ENCODE measurements around the gene RFTN1. TPM values are rescaled to one million over a fixed set of nuclear protein-coding genes. Genes with fewer than 3 reads are reported as not detected.
A peak's percentile ranks its signal among the peaks of the same experiment; 100 is the strongest.

Gene RFTN1
- total and polyA plus RNA-seq, 3 donors from 2014 or later: 20.8 to 25.7 (median 22.2) TPM

GRCh38 chr3:16427103-16427965, 86.2 kb downstream of the RFTN1 start:
- H3K4me1 ChIP-seq: no peaks in the 10 kb centered on the region
- intact Hi-C loops (cut with DNase I; ENCODE audit: low total_unique reads): no loop called here
- no peak for TF ChIP-seq POLR2A (IDR thresholded peaks at IDR 0.05)
- TF ChIP-seq, protein P1, sequence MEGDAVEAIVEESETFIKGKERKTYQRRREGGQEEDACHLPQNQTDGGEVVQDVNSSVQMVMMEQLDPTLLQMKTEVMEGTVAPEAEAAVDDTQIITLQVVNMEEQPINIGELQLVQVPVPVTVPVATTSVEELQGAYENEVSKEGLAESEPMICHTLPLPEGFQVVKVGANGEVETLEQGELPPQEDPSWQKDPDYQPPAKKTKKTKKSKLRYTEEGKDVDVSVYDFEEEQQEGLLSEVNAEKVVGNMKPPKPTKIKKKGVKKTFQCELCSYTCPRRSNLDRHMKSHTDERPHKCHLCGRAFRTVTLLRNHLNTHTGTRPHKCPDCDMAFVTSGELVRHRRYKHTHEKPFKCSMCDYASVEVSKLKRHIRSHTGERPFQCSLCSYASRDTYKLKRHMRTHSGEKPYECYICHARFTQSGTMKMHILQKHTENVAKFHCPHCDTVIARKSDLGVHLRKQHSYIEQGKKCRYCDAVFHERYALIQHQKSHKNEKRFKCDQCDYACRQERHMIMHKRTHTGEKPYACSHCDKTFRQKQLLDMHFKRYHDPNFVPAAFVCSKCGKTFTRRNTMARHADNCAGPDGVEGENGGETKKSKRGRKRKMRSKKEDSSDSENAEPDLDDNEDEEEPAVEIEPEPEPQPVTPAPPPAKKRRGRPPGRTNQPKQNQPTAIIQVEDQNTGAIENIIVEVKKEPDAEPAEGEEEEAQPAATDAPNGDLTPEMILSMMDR (IDR thresholded peaks at IDR 0.05): no peak

GRCh38 chr3:16426665-16427064, 86.8 kb downstream of the RFTN1 start:
- DNase-seq: no peak
- TF ChIP-seq, protein P1 (IDR thresholded peaks at IDR 0.05): no peak
- no peak for TF ChIP-seq POLR2A (IDR thresholded peaks at IDR 0.05)
- Histone ChIP-seq H3K4me3 (no peak overlapping the region), H3K36me3 (ENCODE audit: low read depth, missing control alignments) (no peaks in the 10 kb centered on the region), H3K27ac (peak overlapping the region in 1 of 2 donors; percentile 47), H3K27me3 (no peaks in the 10 kb centered on the region), H3K9me3 (no peaks in the 10 kb centered on the region), H3K4me1 (no peaks in the 10 kb centered on the region)
- intact Hi-C loops (cut with DNase I; ENCODE audit: low total_unique reads): no loop called here
- WGBS, 2 donors: 75 to 88% methylated on average over 2 of the region's 2 CpGs

More at GRCh38 chr3:16427103-16427965, 86.2 kb downstream of the RFTN1 start:
- no peak overlapping the region for H3K4me3 ChIP-seq
- H3K27me3 ChIP-seq: no peaks in the 10 kb centered on the region
- peak; percentile 62 for DNase-seq
- WGBS, 2 donors: 56 to 67% methylated on average over 5 of the region's 5 CpGs
- no peaks in the 10 kb centered on the region for H3K36me3 ChIP-seq (ENCODE audit: low read depth, missing control alignments)
- no peaks in the 10 kb centered on the region for H3K9me3 ChIP-seq
- H3K27ac ChIP-seq: peak overlapping the region in 1 of 2 donors; percentile 47

GRCh38 chr3:16426029-16426400, 87.5 kb downstream of the RFTN1 start:
- TF ChIP-seq, protein P1 (IDR thresholded peaks at IDR 0.05): no peak
- TF ChIP-seq POLR2A (IDR thresholded peaks at IDR 0.05): no peak
- H3K27ac ChIP-seq: no peak overlapping the region
- DNase-seq: no peak
- no peaks in the 10 kb centered on the region for H3K27me3 ChIP-seq
- intact Hi-C loops (cut with DNase I; ENCODE audit: low total_unique reads): no loop called here
- no peaks in the 10 kb centered on the region for H3K4me1 ChIP-seq
- no peak overlapping the region for H3K4me3 ChIP-seq
- no peaks in the 10 kb centered on the region for H3K9me3 ChIP-seq
- H3K36me3 ChIP-seq (ENCODE audit: low read depth, missing control alignments): no peaks in the 10 kb centered on the region
- WGBS, 2 donors: 83 to 90% methylated on average over 13 of the region's 13 CpGs

- no peak overlapping the region for H3K27ac ChIP-seq
- intact Hi-C loops (cut with DNase I; ENCODE audit: low total_unique reads): no loop called here
Measured at GRCh38 chr3:16425398-16426028, 88.0 kb downstream of the RFTN1 start.

More at GRCh38 chr3:16425398-16426028, 88.0 kb downstream of the RFTN1 start:
- Histone ChIP-seq H3K27me3 (no peaks in the 10 kb centered on the region), H3K4me1 (no peaks in the 10 kb centered on the region), H3K4me3 (no peak overlapping the region), H3K9me3 (no peaks in the 10 kb centered on the region), H3K36me3 (ENCODE audit: low read depth, missing control alignments) (no peaks in the 10 kb centered on the region)
- DNase-seq: no peak
- TF ChIP-seq, protein P1 (IDR thresholded peaks at IDR 0.05): no peak
- no peak for TF ChIP-seq POLR2A (IDR thresholded peaks at IDR 0.05)
- WGBS, 2 donors: 81 to 88% methylated on average over 12 of the region's 12 CpGs

Measured in testis (tissue), 3 donors.